DMS153 treated with DMSO at 0.1 percent for 48 hours (cell line): ENCODE results near the gene TSPAN15.
"Not testable (repeated sequence)": the region's sequence is repeated elsewhere in the genome, so short reads cannot be mapped to it uniquely, and the experiment has no call there.

Source experiments
- DNase-seq: peaks from one replicate; lab custom pipeline; 2025; ENCODE audit not compliant: unreplicated experiment; lab: John Stamatoyannopoulos, UW

The TSPAN15 gene

GRCh38 chr10:69483963-69484362, 32.7 kb downstream of the TSPAN15 start:
- DNase-seq, result no peak

GRCh38 chr10:69484736-69485135, 33.5 kb downstream of the TSPAN15 start:
- no peak for DNase-seq

GRCh38 chr10:69486922-69487730, 35.9 kb downstream of the TSPAN15 start:
- no peak for DNase-seq

- DNase-seq, result not testable (repeated sequence)
These were observed 37.0 kb downstream of the TSPAN15 start for GRCh38 chr10:69488149-69488844.

- not testable (repeated sequence) for DNase-seq
These were observed 37.6 kb downstream of the TSPAN15 start for GRCh38 chr10:69488856-69489255.

GRCh38 chr10:69489506-69490090, 38.3 kb downstream of the TSPAN15 start:
- DNase-seq, result no peak

GRCh38 chr10:69490876-69491275, 39.6 kb downstream of the TSPAN15 start:
- no peak for DNase-seq

- DNase-seq, result no peak
These were observed 40.3 kb downstream of the TSPAN15 start for GRCh38 chr10:69491611-69492010.

- no peak for DNase-seq
These were observed 41.0 kb downstream of the TSPAN15 start for GRCh38 chr10:69492091-69492745.

GRCh38 chr10:69492746-69493462, 41.6 kb downstream of the TSPAN15 start:
- no peak for DNase-seq

- no peak for DNase-seq
These were observed 43.6 kb downstream of the TSPAN15 start for GRCh38 chr10:69494626-69495558.

- no peak for DNase-seq
These were observed 44.4 kb downstream of the TSPAN15 start for GRCh38 chr10:69495666-69496065.

GRCh38 chr10:69496352-69497230, 45.3 kb downstream of the TSPAN15 start:
- DNase-seq, result no peak

GRCh38 chr10:69497231-69497561, 45.9 kb downstream of the TSPAN15 start:
- no peak for DNase-seq

GRCh38 chr10:69497611-69498390, 46.5 kb downstream of the TSPAN15 start:
- no peak for DNase-seq

GRCh38 chr10:69498711-69499471, 47.6 kb downstream of the TSPAN15 start:
- DNase-seq, result no peak
